Measurements from ENCODE around the gene ROR2.

ROR2 gene

GRCh38 chr9:91820126-91820750, 129.8 kb downstream of the ROR2 start:
- in situ Hi-C loops (cut with MboI; ENCODE audit: low sequenced_read_pairs), result no loop called here

- in situ Hi-C loops (cut with MboI; ENCODE audit: low sequenced_read_pairs), result no loop called here
Measured at GRCh38 chr9:91818647-91819403, 131.2 kb downstream of the ROR2 start.

GRCh38 chr9:91818225-91818585, 131.8 kb downstream of the ROR2 start:
- in situ Hi-C loops (cut with MboI; ENCODE audit: low sequenced_read_pairs), result no loop called here

GRCh38 chr9:91817493-91818224, 132.4 kb downstream of the ROR2 start:
- in situ Hi-C loops (cut with MboI; ENCODE audit: low sequenced_read_pairs), result no loop called here

GRCh38 chr9:91817106-91817492, 132.9 kb downstream of the ROR2 start:
- in situ Hi-C loops (cut with MboI; ENCODE audit: low sequenced_read_pairs), result no loop called here

GRCh38 chr9:91816356-91816755, 133.7 kb downstream of the ROR2 start:
- in situ Hi-C loops (cut with MboI; ENCODE audit: low sequenced_read_pairs), result no loop called here

GRCh38 chr9:91815896-91816295, 134.1 kb downstream of the ROR2 start:
- in situ Hi-C loops (cut with MboI; ENCODE audit: low sequenced_read_pairs), result no loop called here

- in situ Hi-C loops (cut with MboI; ENCODE audit: low sequenced_read_pairs), result no loop called here
Measured at GRCh38 chr9:91814753-91815152, 135.3 kb downstream of the ROR2 start.

GRCh38 chr9:91814201-91814600, 135.8 kb downstream of the ROR2 start:
- in situ Hi-C loops (cut with MboI; ENCODE audit: low sequenced_read_pairs), result no loop called here

GRCh38 chr9:91813176-91813795, 136.7 kb downstream of the ROR2 start:
- in situ Hi-C loops (cut with MboI; ENCODE audit: low sequenced_read_pairs), result no loop called here

- in situ Hi-C loops (cut with MboI; ENCODE audit: low sequenced_read_pairs), result no loop called here
Measured at GRCh38 chr9:91812191-91812590, 137.8 kb downstream of the ROR2 start.

GRCh38 chr9:91811024-91811909, 138.8 kb downstream of the ROR2 start:
- in situ Hi-C loops (cut with MboI; ENCODE audit: low sequenced_read_pairs), result no loop called here

- in situ Hi-C loops (cut with MboI; ENCODE audit: low sequenced_read_pairs), result no loop called here
Measured at GRCh38 chr9:91810286-91810905, 139.6 kb downstream of the ROR2 start.

GRCh38 chr9:91809581-91810285, 140.3 kb downstream of the ROR2 start:
- in situ Hi-C loops (cut with MboI; ENCODE audit: low sequenced_read_pairs), result no loop called here

GRCh38 chr9:91807643-91808246, 142.3 kb downstream of the ROR2 start:
- in situ Hi-C loops (cut with MboI; ENCODE audit: low sequenced_read_pairs), result no loop called here

- in situ Hi-C loops (cut with MboI; ENCODE audit: low sequenced_read_pairs), result no loop called here
Measured at GRCh38 chr9:91805031-91805430, 145.0 kb downstream of the ROR2 start.

GRCh38 chr9:91803970-91804752, 145.9 kb downstream of the ROR2 start:
- in situ Hi-C loops (cut with MboI; ENCODE audit: low sequenced_read_pairs), result no loop called here
